ENCODE data around the gene TSEN34.
"Not testable (repeated sequence)": the region's sequence is repeated elsewhere in the genome, so short reads cannot be mapped to it uniquely, and the experiment has no call there.

The TSEN34 gene

DNA sequence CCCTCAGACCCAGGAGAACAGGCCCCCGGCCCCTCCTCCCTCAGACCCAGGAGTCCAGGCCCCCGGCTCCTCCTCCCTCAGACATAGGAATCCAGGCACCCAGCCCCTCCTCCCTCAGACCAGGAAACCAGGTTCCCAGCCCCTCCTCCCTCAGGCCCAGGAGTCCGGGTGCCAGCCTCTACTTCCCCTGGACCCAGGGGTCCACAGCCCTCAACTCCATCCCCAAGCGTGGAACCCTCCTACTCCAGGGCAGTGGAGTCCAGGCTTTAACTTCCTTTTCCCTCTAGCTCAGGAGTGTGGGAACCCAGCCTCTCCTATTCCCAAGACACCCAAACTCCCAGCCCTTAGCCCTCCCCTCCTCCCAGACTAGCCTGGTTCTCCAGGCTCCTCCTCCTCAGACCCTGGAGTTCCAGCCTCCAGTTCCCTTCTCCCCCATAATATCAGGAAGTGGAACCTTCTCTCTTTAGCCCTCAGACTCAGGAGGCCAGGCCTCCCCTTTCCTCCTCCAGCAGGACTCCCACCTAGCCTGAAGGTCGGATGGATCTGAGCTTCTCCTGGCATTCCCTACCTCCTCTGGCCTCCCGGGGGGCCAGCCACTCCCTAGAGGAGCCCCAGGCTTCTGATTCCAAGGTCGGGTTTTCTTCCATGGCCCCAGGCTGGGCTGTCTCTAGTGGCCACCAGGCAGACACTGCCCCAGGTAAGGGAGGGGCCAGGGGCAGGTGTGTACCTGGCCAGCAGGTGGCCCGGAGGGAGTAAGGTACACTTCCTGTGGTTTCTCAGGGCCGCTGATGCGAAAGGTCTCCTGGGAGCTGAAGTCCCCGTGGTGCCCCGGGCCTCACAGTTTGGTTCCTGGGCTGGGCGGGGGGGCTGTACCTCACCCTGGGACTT is 18.4 kb upstream of the TSEN34 start, which contains the start of gene TMC4:
Gene TMC4 (minus strand): TSS at position 690 of the 888 bp plus-strand sequence. CDS start 43 bp downstream, at position 647.
- DNase-seq (ENCODE audit: insufficient read length, low spot score) (peak; percentile 74), FAIRE-seq (no peak)
- TF ChIP-seq POLR2A (IDR thresholded peaks at IDR 0.05; ENCODE audit: low read depth, low read length), result peak; percentile 11; the same call in 1 of the 2 replicates

DNA sequence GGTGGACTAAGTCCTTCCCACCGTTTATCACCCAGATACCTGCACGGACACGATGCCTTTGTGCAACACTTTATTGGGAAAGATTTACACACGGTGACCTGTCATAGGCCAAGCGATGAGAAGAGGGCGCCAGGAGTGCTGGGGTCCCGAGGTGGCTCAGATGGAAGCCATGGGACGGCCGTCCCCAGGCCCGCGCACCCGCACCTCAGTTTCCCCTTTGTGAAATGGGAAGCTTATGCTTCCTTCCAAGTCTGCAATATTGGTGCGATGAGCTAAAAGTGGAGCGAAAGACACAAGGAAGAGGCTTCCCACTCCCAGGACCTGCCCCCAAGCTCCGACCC is 17.8 kb upstream of the TSEN34 start:
- FAIRE-seq (no peak), DNase-seq (ENCODE audit: insufficient read length, low spot score) (no peak)
- TF ChIP-seq POLR2A (IDR thresholded peaks at IDR 0.05; ENCODE audit: low read depth, low read length), result no peak

DNA sequence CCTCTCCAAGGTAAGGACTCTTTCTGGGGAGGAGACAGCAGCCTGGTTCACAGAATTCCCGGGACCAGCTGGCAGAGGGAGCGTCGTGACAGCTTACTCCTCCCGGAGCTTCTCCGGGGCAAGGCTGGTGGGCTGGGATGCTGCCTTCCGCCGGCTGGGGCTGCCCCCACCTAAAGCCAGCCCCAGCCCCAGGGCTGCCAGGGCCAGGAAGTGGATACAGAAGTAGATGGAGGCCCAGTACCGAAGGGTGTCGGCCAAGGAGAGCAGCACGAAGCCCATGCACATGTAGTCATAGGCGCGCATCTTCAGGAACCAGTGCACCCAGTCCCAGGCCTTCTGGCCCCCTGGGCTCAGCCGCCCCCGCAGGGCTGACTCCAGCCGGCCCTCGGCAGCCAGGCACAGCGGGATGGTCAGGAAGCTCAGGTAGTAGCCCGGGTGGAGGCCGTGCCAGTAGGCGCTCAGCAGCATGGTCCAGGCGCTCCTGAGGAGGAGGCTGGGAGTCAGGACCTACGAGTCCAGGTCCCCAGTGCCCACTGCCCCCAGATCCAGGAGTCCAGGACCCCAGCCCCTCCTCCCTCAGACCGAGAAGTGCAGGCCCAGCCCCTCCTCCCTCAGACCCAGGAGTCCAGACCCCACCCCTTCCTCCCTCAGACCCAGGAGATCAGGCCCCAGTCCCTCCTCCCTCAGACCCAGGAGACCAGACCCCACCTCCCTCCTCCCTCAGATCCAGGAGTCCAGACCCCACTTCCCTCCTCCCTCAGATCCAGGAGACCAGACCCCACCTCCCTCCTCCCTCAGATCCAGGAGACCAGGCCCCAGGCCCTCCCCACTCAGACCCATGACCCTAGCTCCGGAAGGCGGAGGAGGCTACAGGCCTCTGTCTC is 16.9 kb upstream of the TSEN34 start:
- DNase-seq (ENCODE audit: insufficient read length, low spot score) (no peak), FAIRE-seq (no peak)
- no peak for TF ChIP-seq POLR2A (IDR thresholded peaks at IDR 0.05; ENCODE audit: low read depth, low read length)

DNA sequence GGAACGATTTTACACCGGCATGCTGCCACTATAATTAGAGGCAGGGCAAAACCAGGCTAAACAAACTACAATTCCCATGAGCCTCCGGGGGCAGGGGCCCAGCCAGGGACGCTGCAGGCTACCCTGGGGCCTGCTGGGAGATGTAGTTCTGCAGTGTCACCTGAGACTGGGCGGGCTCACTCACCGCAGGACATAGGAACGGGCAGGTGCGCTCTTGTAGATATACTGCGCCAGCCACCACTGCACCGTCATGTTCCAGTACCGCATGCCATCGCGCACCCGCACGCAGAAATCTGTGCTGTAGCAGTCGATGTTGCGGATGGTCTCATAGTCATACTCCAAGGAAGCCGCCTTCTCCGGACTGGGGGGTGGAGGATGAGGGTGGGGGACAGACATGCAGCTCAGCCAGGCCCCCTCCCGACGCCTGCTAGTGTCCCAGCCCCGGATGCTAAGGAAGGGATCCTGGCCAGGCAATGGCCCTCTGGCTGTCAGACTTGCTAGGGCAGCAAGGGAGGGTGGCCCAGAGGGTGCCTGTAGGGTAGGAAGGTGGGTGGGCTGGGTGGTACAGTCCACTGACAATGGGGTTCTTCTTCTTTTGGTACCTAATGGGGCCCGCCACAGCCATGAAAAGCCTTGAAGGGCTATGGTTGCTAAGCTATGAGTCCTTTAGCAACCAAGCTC is 12.4 kb upstream of the TSEN34 start:
- peak; percentile 15; the same call in 1 of the 2 replicates for TF ChIP-seq POLR2A (IDR thresholded peaks at IDR 0.05; ENCODE audit: low read depth, low read length)
- FAIRE-seq (no peak), DNase-seq (ENCODE audit: insufficient read length, low spot score) (no peak)

DNA sequence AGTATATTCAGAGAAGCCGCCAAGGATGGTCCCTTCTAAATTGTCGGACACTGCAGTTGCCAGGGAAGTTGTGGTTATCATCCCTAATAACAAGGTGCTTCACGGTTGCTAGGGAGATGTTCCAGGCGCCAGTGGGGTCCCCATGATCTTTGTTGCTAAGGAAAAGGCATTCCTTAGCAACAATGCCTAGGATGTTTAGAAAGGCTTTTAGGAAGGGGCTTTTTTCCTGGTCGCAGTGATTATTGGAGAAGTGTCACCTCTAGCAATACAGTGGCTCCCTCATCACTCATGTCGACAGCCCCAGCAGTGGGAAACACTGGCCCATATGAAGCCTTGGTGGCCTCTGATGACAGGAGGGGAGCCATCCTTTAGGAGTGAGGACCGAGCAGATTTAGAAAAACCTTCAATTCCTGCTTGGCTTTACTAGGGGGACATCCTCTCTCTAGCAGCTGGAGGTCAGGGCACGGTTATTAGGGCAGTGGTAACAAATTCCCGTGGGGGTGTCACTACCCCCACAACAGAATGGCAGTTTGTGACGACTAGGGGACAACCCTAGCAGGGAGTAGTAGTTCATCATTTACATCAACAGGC is 11.8 kb upstream of the TSEN34 start:
- no peak for TF ChIP-seq POLR2A (IDR thresholded peaks at IDR 0.05; ENCODE audit: low read depth, low read length)
- no peak for FAIRE-seq
- no peak for DNase-seq (ENCODE audit: insufficient read length, low spot score)

DNA sequence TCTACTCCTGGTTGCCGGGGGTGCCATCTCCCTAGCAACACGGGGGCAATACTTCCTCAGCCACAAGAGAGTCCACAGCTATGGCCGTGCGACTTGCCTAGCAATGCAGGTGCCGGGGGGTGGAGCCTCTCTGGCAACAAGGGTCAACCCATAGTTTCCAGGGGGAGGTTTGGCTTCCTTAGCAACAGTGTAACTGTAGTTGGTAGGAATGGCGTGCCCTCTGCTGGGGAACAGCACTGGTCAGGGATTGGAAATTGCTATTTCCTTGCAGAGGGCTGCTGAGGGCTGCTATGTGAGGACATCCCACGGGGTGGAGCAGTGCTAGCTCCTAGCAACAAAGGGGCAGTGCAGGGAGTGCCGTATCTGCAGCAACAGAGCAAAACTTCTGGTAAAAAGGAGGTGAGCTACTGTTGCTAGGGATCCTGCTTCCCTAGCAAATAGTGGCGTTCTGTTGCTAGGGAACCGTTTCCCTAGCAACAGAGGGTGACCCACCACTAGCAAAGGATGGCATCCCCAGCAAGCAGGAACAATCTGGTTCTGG is 11.1 kb upstream of the TSEN34 start:
- DNase-seq (ENCODE audit: insufficient read length, low spot score) (no peak), FAIRE-seq (no peak)
- TF ChIP-seq POLR2A (IDR thresholded peaks at IDR 0.05; ENCODE audit: low read depth, low read length), result no peak

DNA sequence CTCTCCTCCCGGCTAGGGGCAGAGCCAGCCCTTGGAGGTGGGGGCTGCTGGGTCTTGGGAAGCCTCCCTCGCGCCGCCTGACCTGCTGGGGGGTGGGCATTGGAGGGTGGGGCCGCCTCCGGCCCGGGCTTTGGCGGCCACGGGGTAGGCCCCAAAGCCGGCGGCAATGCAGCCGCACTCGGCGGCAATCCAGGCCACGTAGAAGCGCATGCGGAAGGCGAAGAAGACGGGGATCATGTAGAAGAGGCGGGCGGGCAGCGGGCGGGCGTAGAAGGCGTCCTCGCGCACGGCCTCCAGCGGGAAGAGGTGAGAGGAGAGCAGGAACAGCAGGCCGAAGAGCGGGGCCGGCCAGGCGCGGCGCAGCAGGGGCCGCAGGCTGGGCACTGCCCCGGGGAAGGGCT is 10.4 kb upstream of the TSEN34 start:
- TF ChIP-seq POLR2A (IDR thresholded peaks at IDR 0.05; ENCODE audit: low read depth, low read length), result no peak
- no peak for FAIRE-seq

DNA sequence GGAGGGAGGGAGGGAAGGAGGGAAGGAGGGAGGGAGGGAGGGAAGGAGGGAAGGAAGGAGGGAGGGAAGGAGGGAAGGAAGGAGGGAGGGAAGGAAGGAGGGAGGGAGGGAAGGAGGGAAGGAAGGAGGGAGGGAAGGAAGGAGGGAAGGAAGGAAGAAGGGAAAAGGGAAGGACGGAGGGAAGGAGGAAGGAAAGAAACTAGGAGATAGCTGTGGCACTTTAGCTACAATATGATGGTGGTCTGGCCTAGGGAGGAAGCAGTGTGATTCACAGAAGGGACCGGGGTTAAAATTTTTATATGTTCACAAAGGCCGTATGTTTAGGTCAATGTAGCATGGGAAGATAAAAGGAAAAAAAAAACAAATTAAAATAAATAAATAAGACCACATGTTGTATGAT is 9.2 kb upstream of the TSEN34 start:
- not testable (repeated sequence) for FAIRE-seq; DNase-seq (ENCODE audit: insufficient read length, low spot score)

More for the DNA sequence above, 10.4 kb upstream of the TSEN34 start:
- DNase-seq (ENCODE audit: insufficient read length, low spot score), result no peak

DNA sequence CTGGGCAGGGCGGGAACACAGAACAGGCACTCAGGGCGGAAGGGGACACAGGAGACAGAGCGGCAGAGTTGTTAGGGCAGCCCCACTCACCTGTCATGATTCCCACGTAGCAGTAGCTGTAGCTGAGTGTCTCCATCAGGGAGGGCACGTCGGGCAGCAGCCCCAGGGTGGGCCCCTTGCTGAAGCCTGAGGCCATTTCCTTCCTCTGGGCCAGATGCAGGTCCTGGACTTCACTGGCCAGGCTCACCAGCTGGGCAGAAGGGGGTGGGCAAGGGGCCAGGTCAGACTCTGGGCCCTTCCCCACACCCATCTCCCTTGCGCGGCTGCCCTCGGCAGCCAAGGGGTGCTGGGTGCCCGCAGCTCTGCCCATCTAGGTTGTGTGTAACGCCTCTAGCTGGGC is 7.7 kb upstream of the TSEN34 start:
- DNase-seq (ENCODE audit: insufficient read length, low spot score) (no peak), FAIRE-seq (no peak)
- no peak for TF ChIP-seq POLR2A (IDR thresholded peaks at IDR 0.05; ENCODE audit: low read depth, low read length)

DNA sequence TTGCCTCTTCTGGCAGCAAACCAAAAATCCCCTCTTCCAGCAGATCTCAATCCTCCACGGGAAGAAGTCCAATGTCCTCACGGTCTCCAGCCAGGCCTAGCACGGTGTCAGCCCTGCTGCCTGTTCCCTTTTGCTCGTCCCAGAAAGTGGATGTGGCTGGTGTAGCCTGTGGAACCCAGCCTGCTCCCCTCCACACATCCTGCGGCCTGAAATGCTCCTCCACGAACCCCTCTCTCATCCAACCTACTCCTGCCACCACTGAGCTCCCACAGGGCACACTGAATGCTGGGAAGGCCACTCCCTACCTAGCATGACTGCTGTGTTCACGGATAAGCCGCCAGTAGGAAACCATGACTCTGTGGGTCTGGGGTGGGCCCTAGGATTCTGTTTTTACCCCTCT is 4.8 kb upstream of the TSEN34 start:
- no peak for TF ChIP-seq POLR2A (IDR thresholded peaks at IDR 0.05; ENCODE audit: low read depth, low read length)
- no peak for FAIRE-seq

DNA sequence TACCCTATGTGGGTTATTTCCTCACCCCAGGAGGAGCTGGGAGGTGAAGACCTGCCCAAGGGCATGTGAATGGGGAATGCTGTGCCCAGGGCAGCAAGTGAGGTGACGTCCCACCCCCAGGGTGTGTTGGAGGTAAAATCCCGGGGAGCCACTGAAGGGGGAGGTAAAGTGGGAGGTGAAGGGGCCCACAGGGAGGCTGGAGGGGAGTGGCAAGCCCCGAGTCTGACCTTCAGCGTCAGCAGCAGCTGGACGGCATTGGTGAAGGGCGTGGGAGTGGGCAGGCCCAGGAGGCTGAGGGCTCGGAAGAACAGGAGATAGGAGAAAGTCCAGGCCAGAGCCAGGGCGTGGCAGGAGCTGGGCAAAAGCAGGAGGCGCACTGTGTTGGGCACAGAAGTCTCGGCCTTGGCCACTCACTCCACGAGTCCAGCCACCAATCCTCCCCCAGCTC is 4.2 kb upstream of the TSEN34 start:
- FAIRE-seq (no peak), DNase-seq (ENCODE audit: insufficient read length, low spot score) (no peak)
- TF ChIP-seq POLR2A (IDR thresholded peaks at IDR 0.05; ENCODE audit: low read depth, low read length), result no peak

More for the DNA sequence above, 4.8 kb upstream of the TSEN34 start:
- DNase-seq (ENCODE audit: insufficient read length, low spot score), result no peak

DNA sequence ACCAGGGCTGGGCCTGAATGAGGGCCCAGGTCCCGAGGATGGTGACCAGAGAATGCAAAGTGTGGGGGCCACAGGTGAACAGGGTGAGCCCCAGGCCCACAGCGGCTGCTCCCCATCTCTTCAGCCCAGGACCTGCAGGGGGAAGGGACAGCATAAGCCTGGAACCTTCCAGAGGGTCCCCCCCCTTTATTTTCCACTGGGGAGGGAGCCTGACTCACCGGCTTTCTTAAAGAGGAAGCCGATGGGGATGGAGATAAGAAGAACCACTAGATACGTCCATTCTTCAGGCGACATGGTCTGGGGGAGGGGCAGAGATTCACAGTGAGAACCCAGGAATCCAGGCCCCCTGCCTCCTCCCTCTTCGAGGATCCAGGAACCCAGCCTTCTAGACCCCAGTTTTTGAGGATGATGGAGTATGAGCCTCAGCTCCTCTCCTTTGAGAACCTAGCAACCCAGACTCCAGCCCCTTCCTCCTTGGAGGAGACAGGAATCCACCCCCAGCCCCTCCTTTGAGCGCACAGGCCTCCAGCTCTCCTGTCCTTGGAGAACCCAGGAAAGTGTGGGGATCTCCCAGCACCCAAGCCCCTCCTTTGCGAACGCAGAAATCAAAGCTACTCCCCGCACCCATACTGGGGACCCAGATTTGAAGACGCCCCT is 2.8 kb upstream of the TSEN34 start:
- FAIRE-seq (no peak), DNase-seq (ENCODE audit: insufficient read length, low spot score) (peak; percentile 85)
- no peak for TF ChIP-seq POLR2A (IDR thresholded peaks at IDR 0.05; ENCODE audit: low read depth, low read length)

Data from H54 (cell line).